Hematopoietic multipotent progenitor cell treated with erythropoietin and hydrocortisone succinate and interleukin-3 and kit ligand, for 4 days (in vitro differentiated cells): ENCODE results near the gene TTLL11.

ENCODE experiments used
- DNase-seq: peaks from one replicate; pipeline ENCODE4 v3.0.0-alpha.2; 2015

TTLL11 gene

DNA sequence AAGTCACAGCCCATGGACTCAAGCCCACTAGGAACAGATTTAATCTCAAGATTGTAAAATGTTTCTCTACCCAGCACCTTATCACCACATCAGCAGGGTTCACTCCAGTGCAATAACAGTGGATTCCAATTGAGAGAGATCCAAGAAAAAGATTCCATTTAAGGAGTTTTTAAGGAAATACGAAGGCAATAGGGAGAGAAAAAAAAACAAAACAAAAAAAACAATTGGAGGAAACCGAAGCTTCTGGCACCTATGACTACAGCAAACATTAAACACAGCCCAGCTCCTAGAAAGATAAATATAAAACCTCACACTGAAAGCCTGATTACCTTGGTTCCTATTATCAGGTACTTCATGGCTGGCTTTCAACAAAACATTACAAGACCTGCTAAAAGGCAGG is 249.0 kb downstream of the TTLL11 start:
- no peak for DNase-seq

GRCh38 chr9:121842612-121842978 is 250.5 kb downstream of the TTLL11 start:
- no peak for DNase-seq

- no peak for DNase-seq
Observed at GRCh38 chr9:121841771-121842611, 251.1 kb downstream of the TTLL11 start.

DNA sequence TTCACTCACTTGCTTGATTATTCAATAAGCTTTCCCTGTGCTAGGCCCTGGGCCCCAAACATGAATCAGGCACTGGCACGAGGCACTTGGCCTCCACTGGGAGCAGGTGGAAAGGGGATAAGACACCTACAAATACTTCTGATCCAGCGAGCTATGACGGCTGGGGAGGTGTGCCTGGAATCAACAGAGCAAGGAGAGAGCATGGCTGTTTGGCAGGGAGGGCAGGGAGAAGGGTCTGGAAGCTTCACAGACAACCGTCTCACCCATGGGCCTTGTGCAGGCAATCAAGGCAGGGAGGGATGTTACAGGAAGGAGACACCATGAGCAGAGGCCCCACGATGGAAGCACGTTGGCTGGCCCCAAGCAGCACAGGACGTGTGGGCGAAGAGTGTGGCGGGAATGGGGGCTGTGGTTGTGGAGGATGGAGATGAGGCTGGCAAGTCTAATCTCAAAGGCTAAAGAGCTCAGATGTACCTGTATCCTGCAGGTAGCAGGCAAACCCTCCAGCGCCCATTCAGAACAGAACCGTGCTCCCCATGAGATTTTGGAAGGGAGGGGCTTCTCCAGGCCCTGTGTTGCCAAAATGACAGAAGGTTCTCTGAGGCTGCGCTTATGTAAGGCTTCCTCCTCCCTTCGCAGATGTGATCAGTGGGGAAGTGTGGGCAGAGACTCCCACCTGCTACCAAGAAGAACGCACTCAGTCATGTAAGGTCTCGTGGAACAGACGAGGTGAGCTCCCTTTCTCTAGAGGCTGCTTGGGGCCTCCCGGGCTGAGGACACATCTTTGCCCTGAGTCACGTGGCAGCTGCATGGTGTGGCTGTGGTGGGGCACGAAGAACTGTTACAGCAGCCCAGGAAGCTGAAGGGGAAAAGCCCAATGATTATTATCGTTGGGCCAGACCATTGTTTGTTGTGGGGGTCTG is 252.0 kb downstream of the TTLL11 start:
- no peak for DNase-seq

DNA sequence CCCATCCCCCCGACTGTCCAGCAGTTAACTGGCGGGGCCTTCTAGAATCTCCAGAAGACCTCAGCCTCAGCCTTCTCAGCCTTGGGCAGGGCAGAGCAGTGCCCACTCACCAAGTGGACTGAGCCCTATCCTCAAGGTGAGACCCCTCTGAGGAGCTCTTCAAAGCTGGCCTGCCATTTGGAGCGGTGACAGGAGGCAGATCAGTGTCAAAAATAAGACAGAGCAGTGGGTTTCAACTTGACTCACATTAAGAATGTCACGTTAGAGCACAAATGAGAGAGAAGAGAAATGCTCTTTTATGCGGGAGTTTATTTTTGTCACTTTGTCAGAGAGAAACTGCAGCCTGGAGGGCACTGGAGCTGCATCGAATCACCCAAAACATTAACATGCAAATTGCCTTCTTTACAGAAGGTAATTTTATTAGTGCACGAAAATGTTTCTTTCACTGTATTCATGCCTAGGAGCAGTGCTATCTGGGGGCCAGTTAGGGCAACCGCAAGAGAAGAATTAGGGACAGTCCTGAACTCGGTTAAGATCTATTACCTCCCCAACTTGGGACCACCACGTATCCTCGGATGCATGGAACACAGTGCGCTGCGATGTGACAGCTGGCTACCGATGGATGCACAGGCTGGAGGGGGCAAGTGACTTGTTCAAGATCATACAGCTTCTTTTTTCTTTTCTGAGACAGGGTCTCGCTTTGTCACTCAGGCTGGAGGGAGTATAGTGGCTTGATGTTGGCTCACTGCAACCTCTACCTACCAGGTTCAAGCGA is 253.2 kb downstream of the TTLL11 start:
- no peak for DNase-seq

- DNase-seq: no peak
Observed at GRCh38 chr9:121838746-121839669, 254.1 kb downstream of the TTLL11 start.

DNA sequence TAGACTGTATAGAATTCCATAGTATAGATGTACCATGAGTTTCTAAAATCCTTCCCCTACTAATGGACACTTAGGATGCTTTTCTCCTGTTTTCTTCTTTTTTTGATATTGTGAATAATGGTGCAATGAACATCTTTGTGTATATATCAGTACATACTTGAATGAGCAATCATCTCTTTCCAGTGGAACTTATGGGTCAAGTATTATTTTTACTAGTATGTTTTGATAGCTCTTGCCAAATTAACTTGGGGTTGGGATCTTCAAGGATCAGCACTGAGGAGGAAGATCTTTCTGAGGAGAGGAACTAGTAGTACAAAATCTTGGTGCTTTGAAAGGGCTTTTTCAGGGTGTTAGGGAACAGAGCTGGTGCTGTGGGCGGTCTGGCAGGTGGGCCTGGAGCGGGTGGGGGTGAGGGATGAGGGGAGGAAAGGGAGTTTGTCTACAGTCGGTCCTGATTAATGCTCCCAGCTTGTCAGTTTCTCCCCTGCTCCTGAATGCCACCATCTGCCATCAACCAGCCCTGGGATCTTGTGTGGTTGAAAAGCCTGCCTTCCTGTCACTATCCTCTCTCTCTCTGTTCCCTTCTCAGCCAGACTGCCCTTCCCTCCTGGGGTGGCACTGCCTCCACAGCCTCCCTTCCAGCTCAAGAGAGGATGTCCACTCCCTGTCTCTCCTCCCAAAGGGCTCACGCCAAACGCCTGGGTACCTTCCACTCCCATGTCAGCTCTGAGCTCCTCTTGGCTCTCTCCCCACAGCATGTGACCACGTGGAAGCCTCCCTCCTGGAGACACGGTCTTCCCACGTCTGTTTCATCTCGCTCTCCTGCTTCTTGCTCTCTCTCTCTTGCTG is 255.8 kb downstream of the TTLL11 start:
- DNase-seq: no peak

- DNase-seq: no peak
Observed at GRCh38 chr9:121836366-121836885, 256.7 kb downstream of the TTLL11 start.

DNA sequence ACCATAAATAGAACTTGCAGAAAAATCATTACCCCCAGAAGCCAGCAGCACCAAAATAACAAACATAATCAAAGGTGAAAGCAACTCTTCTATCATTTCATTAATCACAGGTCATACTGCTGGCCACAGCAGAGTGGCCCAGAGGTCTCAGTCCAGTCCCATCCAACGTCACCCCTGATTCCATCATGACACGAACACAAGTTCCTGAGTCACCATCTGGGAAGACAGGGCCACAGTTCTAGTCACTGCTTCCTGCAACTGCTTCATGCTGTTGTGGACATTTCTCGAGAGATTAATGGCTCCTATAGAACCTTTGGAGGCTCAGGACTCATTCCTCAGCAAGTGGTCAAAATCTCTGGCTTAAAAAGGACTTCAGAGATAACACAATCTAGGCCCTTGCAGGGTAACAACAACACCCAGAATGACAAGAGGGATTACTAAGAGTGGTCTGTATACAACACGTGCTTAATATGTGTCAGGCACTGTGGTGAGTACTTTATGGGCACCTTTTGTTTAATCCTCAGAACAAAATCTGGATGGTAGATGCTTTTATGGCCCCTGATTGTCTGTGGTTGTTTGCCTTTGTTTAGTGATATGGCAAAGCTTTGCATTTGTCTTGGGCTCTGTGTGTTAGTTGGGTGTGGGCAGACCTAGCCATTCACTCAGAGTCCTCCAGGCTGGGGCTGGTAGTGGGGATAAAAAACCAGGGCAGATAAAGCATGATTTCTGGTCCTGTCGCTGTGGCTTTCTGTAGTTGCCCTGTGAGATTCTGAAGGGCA is 257.3 kb downstream of the TTLL11 start:
- DNase-seq: peak; percentile 55

DNA sequence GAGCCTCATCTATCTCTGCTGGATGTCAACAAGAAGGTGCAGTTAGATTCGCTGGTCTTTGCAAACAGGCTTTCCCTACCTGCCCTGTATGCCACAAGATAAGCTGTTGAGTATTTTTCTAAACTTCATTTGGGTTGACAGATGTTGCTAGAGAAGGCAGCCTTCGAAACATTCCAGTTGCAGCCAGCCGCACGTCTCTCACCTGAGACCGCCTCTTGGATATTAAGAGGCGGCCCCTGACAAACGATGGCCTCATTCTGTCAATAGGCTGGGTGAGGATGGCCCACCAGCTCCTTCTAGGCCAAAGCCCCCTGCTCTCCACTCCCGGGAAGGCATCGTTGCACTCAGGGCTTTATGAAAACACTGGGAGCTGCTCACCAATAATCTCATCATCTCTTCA is 260.0 kb downstream of the TTLL11 start:
- DNase-seq: no peak

DNA sequence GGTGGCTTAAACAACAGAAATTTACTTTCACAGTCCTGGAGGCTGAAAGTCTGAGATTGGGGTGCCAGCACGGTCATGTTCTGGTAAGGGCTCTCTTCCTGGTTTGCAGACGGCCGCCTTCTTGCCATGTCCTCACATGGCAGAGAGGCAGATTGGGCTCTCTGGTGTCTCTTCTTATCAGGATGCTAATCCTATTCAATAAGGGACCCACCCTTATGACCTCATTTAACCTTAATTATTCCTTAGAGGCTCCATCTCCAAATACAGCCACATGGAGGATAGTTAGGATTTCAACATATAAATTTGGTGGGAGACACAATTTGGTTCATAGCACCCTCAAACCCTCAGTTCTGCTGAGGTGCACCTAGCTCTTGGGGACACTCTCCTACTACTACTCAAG is 261.2 kb downstream of the TTLL11 start:
- no peak for DNase-seq

- no peak for DNase-seq
Observed at GRCh38 chr9:121830441-121831140, 262.5 kb downstream of the TTLL11 start.

DNA sequence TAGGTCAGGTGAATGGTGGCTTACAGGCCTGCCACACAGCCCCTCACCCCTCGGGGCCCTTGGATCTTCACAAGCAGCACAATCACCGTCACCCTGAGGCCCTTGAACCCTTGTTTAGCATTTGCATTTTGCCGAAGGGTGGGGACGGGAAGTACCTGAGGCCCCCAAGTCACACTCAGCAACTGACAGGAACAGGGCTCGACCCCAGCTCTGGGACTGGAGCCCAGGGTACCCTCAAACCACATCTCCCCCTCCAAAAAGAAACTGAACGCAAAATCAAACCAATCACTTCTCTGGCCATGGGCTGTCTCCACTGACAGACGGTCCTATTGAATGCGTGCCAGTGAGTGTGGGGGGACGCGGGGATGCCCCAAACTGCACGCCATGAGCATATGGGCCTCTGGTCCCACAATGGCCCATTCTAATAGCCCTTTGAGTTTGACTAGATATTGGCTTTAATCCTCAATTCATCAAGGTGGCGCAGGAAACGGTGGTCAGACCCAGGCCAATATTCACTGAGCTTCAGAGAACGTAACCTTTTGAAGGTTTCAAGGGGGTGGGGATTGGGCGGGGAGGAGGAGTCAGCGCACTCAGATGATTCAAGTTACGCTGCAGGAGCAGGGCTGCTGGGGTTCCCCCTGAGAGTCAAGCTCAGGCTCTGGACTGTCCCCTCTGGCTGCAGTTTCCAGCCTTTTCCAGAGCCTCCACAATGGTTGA is 265.7 kb downstream of the TTLL11 start:
- no peak for DNase-seq

- DNase-seq: no peak
Observed at GRCh38 chr9:121826711-121827110, 266.4 kb downstream of the TTLL11 start.

DNA sequence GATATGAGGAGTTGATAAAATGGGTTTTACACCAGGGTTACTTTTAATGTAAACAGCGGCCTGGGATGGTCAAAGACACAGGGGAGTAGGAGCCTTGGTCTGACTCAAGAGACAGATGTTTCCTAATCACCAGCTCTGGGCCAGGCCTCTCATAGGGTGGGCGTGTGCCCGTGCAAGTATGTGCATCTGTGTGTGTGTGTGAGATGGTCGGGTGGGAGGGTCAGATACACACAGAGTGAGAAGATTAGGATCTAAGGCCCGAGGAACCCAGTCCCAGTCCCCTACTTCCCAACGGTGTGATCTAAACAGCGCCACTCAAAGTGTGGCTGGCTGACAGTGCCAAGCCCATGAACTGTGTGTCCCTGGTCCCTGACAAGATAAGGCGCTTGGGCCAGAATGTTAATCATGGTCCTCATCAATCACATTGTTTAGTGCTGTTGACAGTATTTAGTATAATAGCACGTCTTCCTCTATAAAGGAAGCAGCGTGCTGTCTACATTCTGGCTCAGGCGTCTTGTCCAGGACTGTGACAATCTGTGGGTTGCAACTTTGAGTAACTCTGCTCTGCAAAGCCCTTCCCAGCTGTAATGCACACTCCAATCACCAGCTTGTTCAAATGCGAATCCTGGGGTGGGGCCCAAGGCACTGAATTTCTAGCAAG is 267.9 kb downstream of the TTLL11 start:
- peak; percentile 94 for DNase-seq

DNA sequence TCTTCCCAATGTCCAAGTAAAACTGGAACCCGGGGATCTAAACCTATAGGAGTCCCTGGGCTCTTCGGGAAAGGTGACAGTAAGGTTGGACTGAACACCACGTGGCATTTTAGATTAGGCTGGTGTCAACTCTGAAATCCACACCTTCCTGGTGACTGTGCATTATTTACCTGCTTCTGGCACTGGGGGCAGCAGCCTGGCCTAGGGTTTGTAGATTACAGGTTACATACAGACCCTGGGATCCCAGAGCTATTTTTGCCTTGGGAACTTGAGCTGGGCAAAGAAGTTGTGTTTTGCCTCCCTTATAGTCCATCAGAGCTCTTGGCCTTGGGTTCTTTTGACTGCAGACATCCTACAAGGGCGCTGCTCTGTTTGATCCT is 268.5 kb downstream of the TTLL11 start:
- no peak for DNase-seq

- DNase-seq: no peak
Observed at GRCh38 chr9:121823451-121824169, 269.5 kb downstream of the TTLL11 start.
